Transverse colon (tissue), 4 donors: ENCODE data around the gene TEX19.

Experiments
- CTCF ChIP-seq, 5 experiments: fragments of 200-600 bp in 3 of 5; fragments of 450-650 bp in 2 of 5; sonication (generic) in 3 of 5; IDR thresholded peaks; 1 replicate in 2 of 5; 2 replicates in 3 of 5; pipeline ENCODE4 v1.5.1; 2016 to 2017; ENCODE audit warnings: antibody characterized with exemption in 5 of 5, inconsistent platforms in 3 of 5, mild to moderate bottlenecking in 2 of 5, moderate library complexity in 1 of 5
- EP300 ChIP-seq: sonication (generic); formaldehyde crosslinking; IDR thresholded peaks from one replicate; pipeline ENCODE4 v1.6.1; 2017; ENCODE audit warnings: antibody characterized with exemption, low read depth
- POLR2A ChIP-seq: fragments of 450-650 bp; IDR thresholded peaks from one replicate; pipeline ENCODE4 v1.6.1; 2016; ENCODE audit warnings: antibody characterized with exemption, mild to moderate bottlenecking, moderate library complexity
- POLR2AphosphoS5 ChIP-seq, 3 donors: sonication (generic); formaldehyde crosslinking; IDR thresholded peaks; one replicate each; pipeline ENCODE4 v1.6.1; 2016; ENCODE audit warnings: antibody characterized with exemption in 3 of 3

DNA sequence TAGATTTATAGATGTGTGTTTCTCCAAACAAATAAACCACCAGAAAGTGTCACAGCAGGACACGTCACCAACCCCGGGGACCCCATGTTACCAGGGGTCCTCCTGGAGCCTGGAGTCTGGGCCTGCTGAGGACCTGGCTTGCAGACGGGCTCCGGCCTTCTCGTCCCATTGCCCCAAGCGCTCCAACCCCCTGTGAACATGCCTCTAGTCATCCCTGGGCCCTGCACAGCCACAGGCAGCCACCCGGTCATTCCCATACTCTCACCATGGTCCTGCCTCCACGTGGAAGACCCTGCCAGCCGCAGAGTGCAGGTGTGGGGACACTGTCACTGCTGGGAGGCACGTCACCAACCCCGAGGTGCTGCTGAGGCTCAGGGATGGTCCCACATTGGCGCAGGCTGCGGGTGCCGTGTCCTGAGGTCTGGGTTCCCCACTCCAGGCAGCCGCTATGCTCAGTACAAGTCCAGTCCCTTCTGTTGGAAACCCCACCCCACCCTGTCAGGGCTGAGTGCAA lies 30.0 kb upstream of the TEX19 start:
- TF ChIP-seq CTCF (IDR thresholded peaks at IDR 0.05) (no peak), POLR2AphosphoS5 (IDR thresholded peaks at IDR 0.05) (no peak), POLR2A (no peak), EP300 (no peak)
